Dendritic cell treated with granulocyte-macrophage colony-stimulating factor and Interleukin-4, amounts not matched to agents 40 ng/mL and 50 ng/mL, for 4 days (primary cell): Measurements from ENCODE around the gene ALPG.
"Not testable (repeated sequence)": the region's sequence is repeated elsewhere in the genome, so short reads cannot be mapped to it uniquely, and the experiment has no call there.

ENCODE experiments used
- H3K27ac Mint-ChIP-seq: one replicate; pipeline ENCODE4 v1.8.0; 2022; ENCODE audit warnings: mild to moderate bottlenecking, mixed read lengths
- H3K27me3 Mint-ChIP-seq: one replicate; pipeline ENCODE4 v1.8.0; 2022; ENCODE audit warnings: mild to moderate bottlenecking, mixed read lengths
- H3K36me3 Mint-ChIP-seq: one replicate; pipeline ENCODE4 v1.8.0; 2022; ENCODE audit warnings: low read depth, mixed read lengths
- H3K4me1 Mint-ChIP-seq: one replicate; pipeline ENCODE4 v1.8.0; 2022; ENCODE audit warnings: low read depth, mixed read lengths
- H3K4me3 Mint-ChIP-seq: one replicate; pipeline ENCODE4 v1.8.0; 2022; ENCODE audit warnings: mild to moderate bottlenecking, moderate library complexity, mixed read lengths
- H3K9me3 Mint-ChIP-seq: one replicate; pipeline ENCODE4 v1.8.0; 2022; ENCODE audit warnings: mixed read lengths
- intact Hi-C: fragments of 100-400 bp; cut with micrococcal nuclease; formaldehyde crosslinking; loops from one replicate; pipeline ENCODE4 v1.15.0; 2022

The ALPG gene

GRCh38 chr2:232369126-232369951 is 37.3 kb upstream of the ALPG start:
- Mint-ChIP-seq H3K4me3 (no peak overlapping the region), H3K9me3 (no peaks in the 10 kb centered on the region), H3K36me3 (no peaks in the 10 kb centered on the region), H3K27ac (no peak overlapping the region), H3K27me3 (peaks cover 2% of the 10 kb centered on the region), H3K4me1 (peaks cover 12% of the 10 kb centered on the region)
- intact Hi-C loops = no loop called here

DNA sequence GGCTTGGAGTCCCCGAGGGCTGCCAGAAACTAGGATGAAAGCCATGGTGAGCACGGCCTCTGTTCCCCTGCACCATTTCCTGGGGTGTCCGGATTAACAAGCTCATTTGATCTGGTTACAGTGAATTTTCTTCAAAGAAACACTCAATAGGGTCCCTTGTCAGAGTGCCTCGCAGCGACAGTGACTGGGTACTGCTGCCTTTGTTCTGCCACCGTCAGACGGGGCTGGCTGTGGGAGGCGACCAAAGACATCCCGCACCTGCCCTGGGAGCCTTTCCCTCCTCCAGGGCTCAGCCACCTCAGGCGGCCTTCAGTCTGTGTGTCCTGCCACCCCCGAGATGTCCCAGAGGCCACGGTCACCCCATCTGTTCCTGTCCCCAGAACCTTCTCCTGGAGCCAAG is 36.6 kb upstream of the ALPG start:
- H3K36me3 Mint-ChIP-seq, H3K9me3 Mint-ChIP-seq, intact Hi-C loops, H3K27ac Mint-ChIP-seq, H3K4me3 Mint-ChIP-seq, H3K4me1 Mint-ChIP-seq, H3K27me3 Mint-ChIP-seq: not testable (repeated sequence)

DNA sequence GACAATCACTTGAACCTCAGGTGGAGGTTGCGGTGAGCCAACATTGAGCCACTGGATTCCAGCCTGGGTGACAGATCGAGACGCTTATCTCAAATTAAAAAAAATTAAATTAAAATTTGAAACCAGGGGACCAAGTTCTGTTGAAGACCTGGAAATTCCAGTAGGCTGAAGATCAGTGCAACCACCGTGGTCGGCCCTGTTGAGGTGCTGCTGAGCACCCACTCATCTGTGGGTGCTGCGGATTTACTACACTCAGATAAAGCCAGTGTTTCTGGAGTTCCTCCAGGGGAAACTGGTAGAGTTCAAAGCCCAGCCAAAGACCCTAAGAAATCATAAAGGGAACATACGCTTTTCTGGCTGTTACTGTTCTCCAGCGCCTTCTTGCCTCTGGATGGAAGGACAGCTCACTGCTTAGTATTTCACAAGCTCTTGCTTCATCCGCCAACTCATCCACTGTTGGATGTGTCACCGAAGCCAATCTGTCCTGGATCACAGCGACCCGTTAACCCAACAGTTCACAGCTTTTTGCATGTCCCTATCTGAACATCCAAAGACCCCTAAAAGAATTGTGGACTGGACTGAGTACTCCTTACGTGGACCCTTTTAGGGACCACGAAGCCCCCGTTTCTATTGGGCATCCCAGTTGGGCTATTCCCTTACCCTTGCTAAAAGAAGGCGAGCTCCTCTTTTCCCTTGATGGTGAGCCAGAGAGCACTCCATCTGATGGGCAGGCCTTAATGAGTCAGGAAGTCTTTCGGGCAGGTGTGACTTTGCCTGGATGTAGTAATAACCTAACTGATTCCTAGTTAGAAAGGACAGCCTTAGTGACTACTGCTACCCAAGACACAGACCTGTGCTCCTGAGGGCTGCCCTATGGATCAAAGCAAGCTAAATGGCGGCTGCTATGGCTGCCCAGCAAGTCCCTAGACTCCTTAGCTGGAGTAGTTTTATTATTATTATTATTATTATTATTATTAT is 34.1 kb upstream of the ALPG start:
- H3K4me3 Mint-ChIP-seq = no peak overlapping the region
- no peaks in the 10 kb centered on the region for H3K4me1 Mint-ChIP-seq
- H3K27me3 Mint-ChIP-seq = no peaks in the 10 kb centered on the region
- intact Hi-C loops = no loop called here
- no peak overlapping the region for H3K27ac Mint-ChIP-seq
- no peaks in the 10 kb centered on the region for H3K9me3 Mint-ChIP-seq
- H3K36me3 Mint-ChIP-seq = no peaks in the 10 kb centered on the region

GRCh38 chr2:232374356-232374755 is 32.3 kb upstream of the ALPG start:
- no peak overlapping the region for H3K27ac Mint-ChIP-seq
- H3K4me3 Mint-ChIP-seq = no peak overlapping the region
- H3K27me3 Mint-ChIP-seq = no peaks in the 10 kb centered on the region

DNA sequence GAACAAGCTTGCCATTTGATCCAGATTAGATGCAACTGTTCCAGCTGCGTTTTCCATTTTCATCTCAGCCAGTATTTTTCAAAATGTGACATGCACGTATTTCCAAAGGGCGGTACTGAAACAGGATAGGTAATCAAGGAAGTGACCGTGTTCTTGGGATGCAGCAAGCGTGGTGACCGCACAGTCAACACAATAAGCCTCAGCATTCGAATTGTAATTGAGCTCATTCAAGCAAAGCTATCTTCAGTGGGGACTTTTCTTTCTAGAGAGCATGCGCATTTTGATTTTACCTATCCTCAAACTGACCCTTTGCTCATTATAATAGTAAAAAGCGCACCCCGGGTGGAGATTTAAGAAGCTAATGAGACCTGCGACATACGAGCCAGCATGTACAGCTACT is 31.5 kb upstream of the ALPG start:
- Mint-ChIP-seq H3K4me3 (no peak overlapping the region), H3K27me3 (peaks cover 4% of the 10 kb centered on the region), H3K4me1 (no peaks in the 10 kb centered on the region), H3K9me3 (no peaks in the 10 kb centered on the region), H3K36me3 (no peaks in the 10 kb centered on the region), H3K27ac (no peak overlapping the region)
- intact Hi-C loops = no loop called here

More at GRCh38 chr2:232374356-232374755, 32.3 kb upstream of the ALPG start:
- Mint-ChIP-seq H3K4me1 (no peaks in the 10 kb centered on the region), H3K9me3 (no peaks in the 10 kb centered on the region), H3K36me3 (no peaks in the 10 kb centered on the region)
- intact Hi-C loops = no loop called here

GRCh38 chr2:232376260-232376659 is 30.4 kb upstream of the ALPG start:
- H3K4me3 Mint-ChIP-seq = no peak overlapping the region
- intact Hi-C loops = no loop called here
- no peaks in the 10 kb centered on the region for H3K9me3 Mint-ChIP-seq
- H3K36me3 Mint-ChIP-seq = no peaks in the 10 kb centered on the region
- H3K27me3 Mint-ChIP-seq = peaks cover 8% of the 10 kb centered on the region
- H3K27ac Mint-ChIP-seq = no peak overlapping the region
- no peaks in the 10 kb centered on the region for H3K4me1 Mint-ChIP-seq

DNA sequence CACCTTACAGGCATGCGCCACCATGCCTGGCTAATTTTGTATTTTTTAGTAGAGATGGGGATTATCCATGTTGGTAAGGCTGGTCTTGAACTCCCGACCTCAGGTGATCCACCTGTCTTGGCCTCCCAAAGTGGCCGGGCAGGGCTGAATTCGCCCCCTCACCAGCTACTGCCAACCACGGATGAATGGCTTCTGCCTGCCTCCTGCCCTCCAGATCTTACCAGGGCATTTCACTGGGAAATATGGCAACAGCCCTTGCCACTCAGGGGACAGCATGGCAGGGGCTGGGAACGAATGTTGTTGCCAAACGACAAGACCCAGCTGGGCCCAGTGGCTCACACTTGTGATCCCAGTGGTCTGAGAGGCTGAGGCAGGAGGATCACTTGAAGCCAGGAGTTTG is 29.9 kb upstream of the ALPG start:
- H3K36me3 Mint-ChIP-seq = no peaks in the 10 kb centered on the region
- intact Hi-C loops = no loop called here
- H3K4me1 Mint-ChIP-seq = no peaks in the 10 kb centered on the region
- H3K9me3 Mint-ChIP-seq = no peaks in the 10 kb centered on the region
- H3K4me3 Mint-ChIP-seq = no peak overlapping the region
- H3K27me3 Mint-ChIP-seq = peaks cover 12% of the 10 kb centered on the region
- H3K27ac Mint-ChIP-seq = no peak overlapping the region

DNA sequence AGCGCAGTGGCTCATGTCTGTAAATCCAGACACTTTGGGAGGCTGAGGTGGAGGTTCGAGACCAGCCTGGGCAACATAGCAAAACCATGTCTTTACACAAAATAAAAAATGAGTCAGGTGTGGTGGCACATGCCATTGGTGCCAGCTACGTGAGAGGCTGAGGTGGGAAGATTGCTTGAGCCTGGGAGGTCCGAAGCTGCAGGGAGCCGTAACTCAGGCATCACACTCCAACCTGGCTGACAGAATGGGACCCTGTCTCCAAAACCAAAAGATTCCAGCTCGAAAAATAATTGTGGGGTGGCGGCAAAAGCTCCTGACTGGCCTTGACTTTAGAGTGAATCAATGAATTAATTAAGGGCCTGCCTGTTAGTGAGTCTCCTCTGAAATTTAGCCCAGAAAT is 29.3 kb upstream of the ALPG start:
- Mint-ChIP-seq H3K4me3 (no peak overlapping the region), H3K27me3 (peaks cover 18% of the 10 kb centered on the region), H3K4me1 (no peaks in the 10 kb centered on the region), H3K9me3 (no peaks in the 10 kb centered on the region), H3K27ac (no peak overlapping the region), H3K36me3 (no peaks in the 10 kb centered on the region)
- intact Hi-C loops = no loop called here

DNA sequence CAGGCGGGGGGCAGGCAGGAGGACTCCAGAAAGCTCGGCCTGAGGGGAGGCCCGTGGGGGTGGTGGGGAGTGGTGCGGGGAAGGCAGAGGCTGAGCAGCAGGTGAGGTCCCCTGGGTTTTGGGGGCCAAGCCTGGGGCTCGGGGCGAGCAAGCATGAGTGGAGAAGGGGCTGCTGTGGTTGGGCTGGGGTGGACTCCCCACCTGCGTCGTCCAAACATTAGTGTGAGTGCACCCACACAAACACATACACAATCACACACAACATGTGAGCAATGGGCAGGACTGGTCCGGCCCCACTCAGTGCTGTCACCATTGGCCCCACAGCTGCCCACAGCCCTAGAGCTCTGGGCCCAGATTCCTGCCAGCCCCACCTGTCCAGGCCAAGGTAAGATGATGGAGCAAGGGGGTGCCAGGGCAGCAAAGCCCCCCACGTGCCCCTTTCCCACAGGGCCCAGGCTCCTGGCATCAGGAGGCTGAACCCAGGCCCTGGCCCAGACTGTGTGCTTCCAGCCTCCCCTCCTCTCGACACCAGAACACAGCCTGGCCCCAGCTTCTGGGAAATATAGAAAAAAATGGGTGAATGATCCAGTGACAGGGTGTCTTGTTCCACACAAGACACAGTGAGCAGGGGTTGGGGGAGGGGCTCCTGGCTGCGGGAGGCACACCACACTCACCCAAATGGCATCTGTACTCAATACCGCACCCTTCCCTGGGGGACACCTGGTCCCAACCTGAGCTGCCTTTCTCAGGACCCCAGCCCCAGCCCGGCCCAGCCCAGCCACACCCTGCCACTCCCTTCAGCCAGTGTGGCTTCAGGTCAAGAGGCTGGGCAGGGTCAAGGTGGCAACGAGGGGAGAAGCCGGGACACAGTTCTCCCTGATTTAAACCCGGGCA is 28.6 kb upstream of the ALPG start:
- Mint-ChIP-seq H3K36me3 (no peaks in the 10 kb centered on the region), H3K4me1 (no peaks in the 10 kb centered on the region), H3K4me3 (no peak overlapping the region), H3K27me3 (peaks cover 24% of the 10 kb centered on the region), H3K27ac (no peak overlapping the region), H3K9me3 (no peaks in the 10 kb centered on the region)
- intact Hi-C loops = no loop called here

- H3K27ac Mint-ChIP-seq, H3K4me1 Mint-ChIP-seq, H3K9me3 Mint-ChIP-seq, intact Hi-C loops, H3K36me3 Mint-ChIP-seq, H3K4me3 Mint-ChIP-seq: not testable (repeated sequence)
- peaks cover 29% of the 10 kb centered on the region for H3K27me3 Mint-ChIP-seq
These were observed 27.9 kb upstream of the ALPG start, which contains the start of gene ALPP for GRCh38 chr2:232378735-232379151. Gene ALPP, plus strand, starts transcription at chr2:232378751. Its CDS starts 52 bp downstream, at chr2:232378803.

DNA sequence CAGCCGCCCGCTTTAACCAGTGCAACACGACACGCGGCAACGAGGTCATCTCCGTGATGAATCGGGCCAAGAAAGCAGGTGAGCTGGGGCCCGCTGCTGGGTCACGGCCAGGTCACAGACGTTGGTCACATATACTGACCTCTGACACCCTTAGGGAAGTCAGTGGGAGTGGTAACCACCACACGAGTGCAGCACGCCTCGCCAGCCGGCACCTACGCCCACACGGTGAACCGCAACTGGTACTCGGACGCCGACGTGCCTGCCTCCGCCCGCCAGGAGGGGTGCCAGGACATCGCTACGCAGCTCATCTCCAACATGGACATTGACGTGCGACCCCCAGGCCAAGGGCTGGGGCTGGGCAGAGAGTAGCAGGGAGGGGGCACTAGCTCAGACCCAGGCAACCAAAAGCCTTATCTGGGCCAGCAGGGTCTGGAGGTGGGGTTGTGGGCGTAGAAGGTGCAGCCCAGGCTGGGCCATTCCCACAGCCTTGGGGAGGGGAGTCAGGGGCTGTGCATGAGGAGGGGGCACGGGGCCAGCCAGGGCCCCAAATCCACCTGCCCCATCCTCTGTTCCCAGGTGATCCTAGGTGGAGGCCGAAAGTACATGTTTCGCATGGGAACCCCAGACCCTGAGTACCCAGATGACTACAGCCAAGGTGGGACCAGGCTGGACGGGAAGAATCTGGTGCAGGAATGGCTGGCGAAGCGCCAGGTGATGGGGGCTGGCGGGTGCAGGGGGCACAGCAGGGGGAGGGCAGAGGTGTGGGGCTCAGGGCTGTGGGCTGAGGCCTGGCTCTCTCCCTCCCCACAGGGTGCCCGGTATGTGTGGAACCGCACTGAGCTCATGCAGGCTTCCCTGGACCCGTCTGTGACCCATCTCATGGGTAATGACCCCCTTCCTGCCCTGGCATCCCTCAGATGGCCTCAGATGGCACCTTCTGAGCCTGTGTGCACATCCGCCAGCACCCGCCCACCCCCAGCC is 26.7 kb upstream of the ALPG start:
- H3K27ac Mint-ChIP-seq, H3K4me1 Mint-ChIP-seq, H3K36me3 Mint-ChIP-seq, intact Hi-C loops, H3K9me3 Mint-ChIP-seq, H3K4me3 Mint-ChIP-seq: not testable (repeated sequence)
- peaks cover 31% of the 10 kb centered on the region for H3K27me3 Mint-ChIP-seq

- H3K36me3 Mint-ChIP-seq, H3K27ac Mint-ChIP-seq, H3K9me3 Mint-ChIP-seq, intact Hi-C loops, H3K4me1 Mint-ChIP-seq, H3K4me3 Mint-ChIP-seq: not testable (repeated sequence)
- peaks cover 40% of the 10 kb centered on the region for H3K27me3 Mint-ChIP-seq
These were observed 25.2 kb upstream of the ALPG start for GRCh38 chr2:232381204-232382031.
